Tibial artery (tissue), 4 donors: ENCODE data around the gene LSAMP.

Experiments
- DNase-seq, 2 donors: peaks; one replicate each; pipeline ENCODE4 v3.0.0-alpha.2; 2019
- H3K27ac ChIP-seq, 2 donors: fragments of 200-600 bp; sonication (generic) in 1 of 2; 1 replicate in 1 of 2; 2 replicates in 1 of 2; pipeline ENCODE4 v1.5.1; 2018 to 2019; ENCODE audit warnings: mild to moderate bottlenecking in 1 of 2
- H3K27me3 ChIP-seq, 2 donors: fragments of 200-600 bp; sonication (generic) in 1 of 2; one replicate each; pipeline versions ENCODE4 v1.5.1 to v1.6.0; 2016 to 2019
- H3K36me3 ChIP-seq, 3 donors: fragments of 200-600 bp; sonication (generic) in 2 of 3; one replicate each; pipeline ENCODE4 v1.5.1; 2016 to 2019; ENCODE audit warnings: mild to moderate bottlenecking in 2 of 3
- H3K4me1 ChIP-seq, 4 donors: fragments of 200-600 bp; sonication (generic) in 2 of 4; 1 replicate in 3 of 4; 2 replicates in 1 of 4; pipeline ENCODE4 v1.5.1; 2016 to 2019
- H3K4me3 ChIP-seq, 2 donors: fragments of 200-600 bp; sonication (generic) in 1 of 2; 1 replicate in 1 of 2; 2 replicates in 1 of 2; pipeline ENCODE4 v1.5.1; 2018 to 2019; ENCODE audit warnings: mild to moderate bottlenecking in 2 of 2
- H3K9me3 ChIP-seq, 3 donors: fragments of 200-600 bp; sonication (generic) in 1 of 3; one replicate each; pipeline ENCODE4 v1.5.1; 2016 to 2019
- CTCF ChIP-seq, 2 experiments: fragments of 200-600 bp in 1 of 2; fragments of 450-650 bp in 1 of 2; IDR thresholded peaks; one replicate each; pipeline ENCODE4 v1.5.1; 2017 to 2019; ENCODE audit warnings: antibody characterized with exemption in 2 of 2, mild to moderate bottlenecking in 1 of 2, moderate library complexity in 1 of 2
- intact Hi-C: fragments of 100-400 bp; cut with DNase I; formaldehyde crosslinking; loops from one replicate; pipeline ENCODE4 v1.15.0; 2023; ENCODE audit warnings: low total_unique reads

LSAMP gene

GRCh38 chr3:116070061-116070460 is 375.2 kb downstream of the LSAMP start:
- no peaks in the 10 kb centered on the region for H3K9me3 ChIP-seq
- no peak overlapping the region for H3K4me3 ChIP-seq
- H3K27me3 ChIP-seq: no peaks in the 10 kb centered on the region
- H3K36me3 ChIP-seq: no peaks in the 10 kb centered on the region
- no peak for DNase-seq
- H3K27ac ChIP-seq: no peak overlapping the region
- no peaks in the 10 kb centered on the region for H3K4me1 ChIP-seq
- no peak for TF ChIP-seq CTCF (IDR thresholded peaks at IDR 0.05)
- intact Hi-C loops: no loop called here

GRCh38 chr3:116069024-116069423 is 376.3 kb downstream of the LSAMP start:
- Histone ChIP-seq H3K36me3 (no peaks in the 10 kb centered on the region), H3K27me3 (no peaks in the 10 kb centered on the region), H3K4me1 (no peaks in the 10 kb centered on the region), H3K9me3 (no peaks in the 10 kb centered on the region), H3K4me3 (no peak overlapping the region), H3K27ac (no peak overlapping the region)
- intact Hi-C loops: no loop called here
- DNase-seq: no peak
- TF ChIP-seq CTCF (IDR thresholded peaks at IDR 0.05): no peak

GRCh38 chr3:116067326-116067725 is 378.0 kb downstream of the LSAMP start:
- no peak overlapping the region for H3K4me3 ChIP-seq
- H3K27ac ChIP-seq: no peak overlapping the region
- intact Hi-C loops: no loop called here
- TF ChIP-seq CTCF (IDR thresholded peaks at IDR 0.05): no peak
- no peaks in the 10 kb centered on the region for H3K4me1 ChIP-seq
- DNase-seq: no peak
- no peaks in the 10 kb centered on the region for H3K27me3 ChIP-seq
- no peaks in the 10 kb centered on the region for H3K9me3 ChIP-seq
- H3K36me3 ChIP-seq: no peaks in the 10 kb centered on the region

GRCh38 chr3:116065501-116065900 is 379.8 kb downstream of the LSAMP start:
- H3K9me3 ChIP-seq: no peaks in the 10 kb centered on the region
- no peaks in the 10 kb centered on the region for H3K27me3 ChIP-seq
- no peak for DNase-seq
- no peak overlapping the region for H3K4me3 ChIP-seq
- no peak overlapping the region for H3K27ac ChIP-seq
- no peaks in the 10 kb centered on the region for H3K4me1 ChIP-seq
- TF ChIP-seq CTCF (IDR thresholded peaks at IDR 0.05): no peak
- intact Hi-C loops: no loop called here
- H3K36me3 ChIP-seq: no peaks in the 10 kb centered on the region

GRCh38 chr3:116064646-116065045 is 380.6 kb downstream of the LSAMP start:
- no peak overlapping the region for H3K4me3 ChIP-seq

More at GRCh38 chr3:116064646-116065045, 380.6 kb downstream of the LSAMP start:
- Histone ChIP-seq H3K27me3 (no peaks in the 10 kb centered on the region), H3K27ac (no peak overlapping the region), H3K9me3 (no peaks in the 10 kb centered on the region), H3K36me3 (no peaks in the 10 kb centered on the region), H3K4me1 (no peaks in the 10 kb centered on the region)
- DNase-seq: no peak
- TF ChIP-seq CTCF (IDR thresholded peaks at IDR 0.05): no peak
- intact Hi-C loops: no loop called here
